HL-60 (cell line): Measurements from ENCODE around the gene ZNF423.

ENCODE experiments used
- DNase-seq, 2 experiments: peaks; one replicate each; pipeline ENCODE4 v3.0.0-alpha.2; 2010 to 2020; ENCODE audit warnings: low read depth in 1 of 2, low spot score in 1 of 2
- H3K27ac ChIP-seq: fragments of 250-450 bp; sonication (Bioruptor Pico); replicated peaks from 2 replicates; pipeline ENCODE4 v1.5.1; 2020; ENCODE audit warnings: mild to moderate bottlenecking, moderate library complexity
- H3K27me3 ChIP-seq: fragments of 250-450 bp; sonication (Bioruptor Pico); 2 replicates; pipeline ENCODE4 v1.5.1; 2021; ENCODE audit warnings: mild to moderate bottlenecking, moderate library complexity; ENCODE audit not compliant: insufficient read depth, poor library complexity, severe bottlenecking
- H3K4me3 ChIP-seq: replicated peaks from 2 replicates; pipeline ENCODE4 v1.5.1; 2011; ENCODE audit warnings: mild to moderate bottlenecking, control low read depth, low read length; ENCODE audit not compliant: insufficient read depth
- GABPA ChIP-seq: IDR thresholded peaks from 2 replicates; pipeline ENCODE4 v1.6.1; 2012; ENCODE audit warnings: low read depth
- POLR2AphosphoS5 ChIP-seq: IDR thresholded peaks from 2 replicates; pipeline ENCODE4 v1.6.1; 2012; ENCODE audit warnings: low read depth
- SPI1 ChIP-seq: IDR thresholded peaks from 2 replicates; pipeline ENCODE4 v1.6.1; 2012; ENCODE audit warnings: low read depth, mild to moderate bottlenecking, borderline replicate concordance
- TF ChIP-seq, protein P1 (sequence below): IDR thresholded peaks from one replicate; pipeline ENCODE4 v1.5.1; 2011; ENCODE audit warnings: low read length, control low read depth, inconsistent platforms; ENCODE audit not compliant: insufficient read depth
- TF ChIP-seq, protein P2 (sequence below): IDR thresholded peaks from 2 replicates; pipeline ENCODE4 v1.6.1; 2012; ENCODE audit warnings: low read depth; ENCODE audit not compliant: insufficient replicate concordance

ZNF423 gene

DNA sequence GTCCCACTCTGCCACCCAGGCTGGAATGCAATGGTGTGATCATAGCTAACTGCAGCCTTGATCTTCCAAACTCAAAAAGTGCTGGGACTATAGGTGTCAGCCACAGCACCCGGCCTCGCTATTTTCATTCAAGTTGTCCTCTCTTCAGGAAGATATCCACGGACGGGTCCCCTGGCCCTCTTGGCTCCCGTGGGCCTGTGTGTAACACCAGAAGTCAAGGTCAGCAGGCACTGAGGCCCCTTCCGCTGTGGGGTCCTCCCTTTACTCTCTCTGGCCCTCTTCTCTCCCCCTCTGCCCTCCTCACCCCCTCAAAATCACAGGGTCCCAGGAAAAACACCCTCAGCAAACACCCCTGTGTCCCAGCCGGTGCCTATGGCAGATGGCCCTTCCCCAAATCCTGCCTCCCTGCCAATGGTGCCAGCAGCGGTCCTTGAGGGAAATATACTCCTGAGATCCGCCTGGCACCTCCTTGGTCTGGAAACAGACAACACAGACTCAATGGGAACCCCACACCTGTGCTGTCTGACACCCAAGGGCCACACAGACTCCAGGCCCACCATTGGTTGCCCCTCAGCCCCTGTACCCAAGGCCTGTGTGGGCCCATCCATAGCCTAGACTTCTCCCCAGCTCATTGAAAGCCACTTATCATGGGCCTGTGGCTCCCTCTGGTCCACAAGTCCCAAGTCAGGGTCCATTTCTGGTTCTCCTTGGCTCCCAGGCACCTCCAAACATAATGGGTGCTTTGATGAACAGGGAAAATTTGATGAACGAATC is 221.5 kb downstream of the ZNF423 start:
- Histone ChIP-seq H3K27me3 (no peaks in the 10 kb centered on the region), H3K27ac (no peak overlapping the region), H3K4me3 (no peak overlapping the region)
- no peak for DNase-seq
- TF ChIP-seq, protein P1, sequence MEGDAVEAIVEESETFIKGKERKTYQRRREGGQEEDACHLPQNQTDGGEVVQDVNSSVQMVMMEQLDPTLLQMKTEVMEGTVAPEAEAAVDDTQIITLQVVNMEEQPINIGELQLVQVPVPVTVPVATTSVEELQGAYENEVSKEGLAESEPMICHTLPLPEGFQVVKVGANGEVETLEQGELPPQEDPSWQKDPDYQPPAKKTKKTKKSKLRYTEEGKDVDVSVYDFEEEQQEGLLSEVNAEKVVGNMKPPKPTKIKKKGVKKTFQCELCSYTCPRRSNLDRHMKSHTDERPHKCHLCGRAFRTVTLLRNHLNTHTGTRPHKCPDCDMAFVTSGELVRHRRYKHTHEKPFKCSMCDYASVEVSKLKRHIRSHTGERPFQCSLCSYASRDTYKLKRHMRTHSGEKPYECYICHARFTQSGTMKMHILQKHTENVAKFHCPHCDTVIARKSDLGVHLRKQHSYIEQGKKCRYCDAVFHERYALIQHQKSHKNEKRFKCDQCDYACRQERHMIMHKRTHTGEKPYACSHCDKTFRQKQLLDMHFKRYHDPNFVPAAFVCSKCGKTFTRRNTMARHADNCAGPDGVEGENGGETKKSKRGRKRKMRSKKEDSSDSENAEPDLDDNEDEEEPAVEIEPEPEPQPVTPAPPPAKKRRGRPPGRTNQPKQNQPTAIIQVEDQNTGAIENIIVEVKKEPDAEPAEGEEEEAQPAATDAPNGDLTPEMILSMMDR, result no peak
- TF ChIP-seq POLR2AphosphoS5 (no peak), SPI1 (no peak), GABPA (no peak)
- TF ChIP-seq, protein P2, sequence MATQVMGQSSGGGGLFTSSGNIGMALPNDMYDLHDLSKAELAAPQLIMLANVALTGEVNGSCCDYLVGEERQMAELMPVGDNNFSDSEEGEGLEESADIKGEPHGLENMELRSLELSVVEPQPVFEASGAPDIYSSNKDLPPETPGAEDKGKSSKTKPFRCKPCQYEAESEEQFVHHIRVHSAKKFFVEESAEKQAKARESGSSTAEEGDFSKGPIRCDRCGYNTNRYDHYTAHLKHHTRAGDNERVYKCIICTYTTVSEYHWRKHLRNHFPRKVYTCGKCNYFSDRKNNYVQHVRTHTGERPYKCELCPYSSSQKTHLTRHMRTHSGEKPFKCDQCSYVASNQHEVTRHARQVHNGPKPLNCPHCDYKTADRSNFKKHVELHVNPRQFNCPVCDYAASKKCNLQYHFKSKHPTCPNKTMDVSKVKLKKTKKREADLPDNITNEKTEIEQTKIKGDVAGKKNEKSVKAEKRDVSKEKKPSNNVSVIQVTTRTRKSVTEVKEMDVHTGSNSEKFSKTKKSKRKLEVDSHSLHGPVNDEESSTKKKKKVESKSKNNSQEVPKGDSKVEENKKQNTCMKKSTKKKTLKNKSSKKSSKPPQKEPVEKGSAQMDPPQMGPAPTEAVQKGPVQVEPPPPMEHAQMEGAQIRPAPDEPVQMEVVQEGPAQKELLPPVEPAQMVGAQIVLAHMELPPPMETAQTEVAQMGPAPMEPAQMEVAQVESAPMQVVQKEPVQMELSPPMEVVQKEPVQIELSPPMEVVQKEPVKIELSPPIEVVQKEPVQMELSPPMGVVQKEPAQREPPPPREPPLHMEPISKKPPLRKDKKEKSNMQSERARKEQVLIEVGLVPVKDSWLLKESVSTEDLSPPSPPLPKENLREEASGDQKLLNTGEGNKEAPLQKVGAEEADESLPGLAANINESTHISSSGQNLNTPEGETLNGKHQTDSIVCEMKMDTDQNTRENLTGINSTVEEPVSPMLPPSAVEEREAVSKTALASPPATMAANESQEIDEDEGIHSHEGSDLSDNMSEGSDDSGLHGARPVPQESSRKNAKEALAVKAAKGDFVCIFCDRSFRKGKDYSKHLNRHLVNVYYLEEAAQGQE, result no peak

GRCh38 chr16:49632795-49633184 is 223.1 kb downstream of the ZNF423 start:
- no peak for DNase-seq
- Histone ChIP-seq H3K4me3 (no peak overlapping the region), H3K27me3 (no peaks in the 10 kb centered on the region), H3K27ac (no peak overlapping the region)
- TF ChIP-seq, protein P2, result no peak
- TF ChIP-seq GABPA, result no peak
- no peak for TF ChIP-seq SPI1

DNA sequence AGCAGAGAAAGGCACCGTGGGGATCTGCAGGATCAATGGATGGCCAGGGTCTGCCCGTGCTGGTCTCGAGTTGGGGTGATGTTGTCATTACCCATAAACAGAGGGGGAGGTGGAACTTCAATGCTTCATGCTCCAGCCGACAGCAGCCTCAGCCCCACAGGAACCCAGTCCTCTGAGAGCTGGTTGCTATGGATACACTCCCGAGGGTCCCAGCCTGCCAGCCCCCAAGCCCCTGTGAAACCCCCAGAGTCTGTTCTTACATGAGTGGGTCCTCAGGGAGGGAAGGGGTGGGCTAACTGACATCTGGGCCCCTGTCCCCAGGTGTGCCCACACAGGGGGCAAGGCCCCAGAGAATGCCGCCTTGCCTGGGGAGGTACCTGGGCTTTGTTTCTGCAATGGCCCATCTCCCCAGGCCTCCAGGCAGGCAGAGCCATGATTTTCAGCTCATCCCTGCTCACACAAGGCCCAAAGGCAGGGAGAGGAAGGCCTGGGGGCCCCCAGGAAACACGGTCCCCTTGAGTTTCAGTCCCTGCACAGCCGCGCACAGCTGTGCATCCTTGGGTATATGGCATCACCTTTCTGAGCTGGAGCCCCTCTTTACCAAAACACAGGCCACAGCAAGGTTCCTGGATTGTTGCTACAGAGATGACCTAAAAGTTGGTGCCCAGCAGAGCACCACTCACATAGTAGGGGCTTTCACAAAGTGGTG is 223.7 kb downstream of the ZNF423 start:
- no peaks in the 10 kb centered on the region for H3K27me3 ChIP-seq

More for the DNA sequence above, 223.7 kb downstream of the ZNF423 start:
- Histone ChIP-seq H3K27ac (no peak overlapping the region), H3K4me3 (no peak overlapping the region)
- TF ChIP-seq, protein P2, result no peak
- TF ChIP-seq GABPA (no peak), POLR2AphosphoS5 (no peak), SPI1 (no peak)
- TF ChIP-seq, protein P1, result no peak
- DNase-seq, result no peak
